Activated naive CD4-positive, alpha-beta T cell treated with Interleukin-2 at 50 U/mL for 16 hours (primary cell): Measurements from ENCODE around the gene CCND1.

Experiments
- DNase-seq: peaks from one replicate; pipeline ENCODE4 v3.0.0-alpha.2; 2020

The CCND1 gene

DNA sequence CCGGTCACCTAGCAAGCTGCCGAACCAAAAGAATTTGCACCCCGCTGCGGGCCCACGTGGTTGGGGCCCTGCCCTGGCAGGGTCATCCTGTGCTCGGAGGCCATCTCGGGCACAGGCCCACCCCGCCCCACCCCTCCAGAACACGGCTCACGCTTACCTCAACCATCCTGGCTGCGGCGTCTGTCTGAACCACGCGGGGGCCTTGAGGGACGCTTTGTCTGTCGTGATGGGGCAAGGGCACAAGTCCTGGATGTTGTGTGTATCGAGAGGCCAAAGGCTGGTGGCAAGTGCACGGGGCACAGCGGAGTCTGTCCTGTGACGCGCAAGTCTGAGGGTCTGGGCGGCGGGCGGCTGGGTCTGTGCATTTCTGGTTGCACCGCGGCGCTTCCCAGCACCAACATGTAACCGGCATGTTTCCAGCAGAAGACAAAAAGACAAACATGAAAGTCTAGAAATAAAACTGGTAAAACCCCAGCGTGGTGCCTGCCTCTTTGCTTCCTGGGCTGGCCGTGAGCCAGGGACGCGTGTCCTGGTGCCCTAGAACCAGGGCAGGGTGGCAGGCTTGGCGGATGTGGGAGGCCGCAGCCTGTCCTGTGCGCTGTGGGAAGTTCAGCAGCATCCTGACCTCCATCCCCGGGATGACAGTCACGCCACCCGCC is 13.2 kb downstream of the CCND1 start:
- DNase-seq, result no peak

DNA sequence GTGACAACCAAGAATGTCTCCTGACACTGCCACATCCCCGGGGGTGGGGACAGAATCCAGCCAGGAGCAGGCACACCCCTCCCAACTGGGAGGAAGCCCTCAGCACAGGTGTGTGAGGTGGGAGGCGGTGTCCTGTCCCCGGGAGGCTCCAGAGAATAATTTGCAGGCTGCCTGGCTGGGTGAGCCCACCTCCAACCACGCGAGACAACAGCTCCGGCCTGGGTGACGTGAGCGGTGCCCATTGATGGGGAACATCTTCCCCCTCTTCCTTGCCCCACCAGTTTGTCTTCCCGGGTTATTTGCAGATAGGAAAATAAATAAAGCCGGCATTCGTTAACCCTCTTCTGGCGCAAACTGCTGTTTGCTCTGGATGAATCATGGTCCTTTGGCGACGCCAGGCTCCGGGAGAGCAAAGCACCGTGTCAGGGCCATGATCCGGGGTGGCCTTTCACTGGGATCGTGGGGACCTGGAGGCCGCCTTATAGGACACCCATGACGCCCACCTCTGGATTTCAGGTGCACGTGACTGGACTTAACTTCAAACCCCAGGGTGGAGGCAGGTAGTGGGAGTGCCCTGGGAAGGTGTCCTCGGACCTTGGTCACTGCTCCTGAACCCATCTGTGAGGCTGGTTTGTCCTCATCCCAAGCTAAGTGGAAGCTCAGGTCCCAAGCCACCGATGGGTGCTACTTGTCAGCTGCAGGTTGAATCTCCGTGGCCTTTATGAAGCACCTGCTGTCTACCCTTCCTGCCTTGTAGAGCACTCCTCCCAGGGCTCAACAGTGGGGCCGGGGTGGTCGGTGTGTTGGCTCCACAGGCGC is 13.9 kb downstream of the CCND1 start:
- DNase-seq, result no peak

DNA sequence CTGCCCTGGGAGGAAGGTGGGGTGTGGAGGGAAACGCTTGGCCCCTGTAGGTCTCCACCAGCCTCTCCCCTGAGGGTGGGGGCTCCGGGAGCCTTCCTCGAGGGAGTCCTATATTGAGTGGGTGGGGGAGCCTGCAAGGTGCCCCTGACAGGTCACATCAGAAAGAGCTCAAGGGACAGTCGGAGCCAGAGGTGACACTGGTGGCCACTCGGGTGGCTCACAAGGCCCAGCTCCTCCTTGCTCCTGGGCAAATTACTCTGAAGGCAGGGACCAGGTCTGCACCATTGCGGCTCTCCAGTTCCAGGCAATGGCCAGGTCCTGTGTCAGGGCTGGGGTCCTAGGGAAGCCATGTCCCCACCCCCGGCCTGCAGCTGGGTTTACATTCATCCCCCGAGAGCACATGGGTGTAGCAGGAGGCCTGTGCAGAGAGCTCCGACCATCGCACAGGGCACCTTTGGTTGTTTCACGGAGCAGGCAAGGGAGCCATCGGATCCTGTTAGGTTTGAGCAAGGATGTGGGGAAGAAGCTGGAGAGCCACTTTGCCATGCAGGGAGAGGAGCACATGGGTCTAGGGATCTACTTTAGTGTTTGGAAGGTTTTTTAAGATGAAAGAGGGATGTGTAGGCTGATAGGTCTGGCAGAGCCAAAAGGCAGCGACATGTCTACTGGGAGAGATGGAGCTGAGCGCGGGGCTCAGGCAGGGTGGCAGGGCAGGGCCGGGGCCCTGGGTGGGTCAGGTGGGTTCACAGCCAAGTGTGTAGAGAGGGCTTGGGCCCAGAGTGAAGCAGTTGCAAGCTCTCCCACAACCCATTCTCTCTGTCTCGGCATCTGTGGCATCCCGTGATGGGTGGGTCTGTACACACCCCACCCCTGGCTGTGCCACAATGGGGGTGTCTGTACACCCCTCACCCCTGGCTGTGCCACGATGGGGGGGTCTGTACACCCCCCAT is 14.8 kb downstream of the CCND1 start:
- DNase-seq, result no peak

DNA sequence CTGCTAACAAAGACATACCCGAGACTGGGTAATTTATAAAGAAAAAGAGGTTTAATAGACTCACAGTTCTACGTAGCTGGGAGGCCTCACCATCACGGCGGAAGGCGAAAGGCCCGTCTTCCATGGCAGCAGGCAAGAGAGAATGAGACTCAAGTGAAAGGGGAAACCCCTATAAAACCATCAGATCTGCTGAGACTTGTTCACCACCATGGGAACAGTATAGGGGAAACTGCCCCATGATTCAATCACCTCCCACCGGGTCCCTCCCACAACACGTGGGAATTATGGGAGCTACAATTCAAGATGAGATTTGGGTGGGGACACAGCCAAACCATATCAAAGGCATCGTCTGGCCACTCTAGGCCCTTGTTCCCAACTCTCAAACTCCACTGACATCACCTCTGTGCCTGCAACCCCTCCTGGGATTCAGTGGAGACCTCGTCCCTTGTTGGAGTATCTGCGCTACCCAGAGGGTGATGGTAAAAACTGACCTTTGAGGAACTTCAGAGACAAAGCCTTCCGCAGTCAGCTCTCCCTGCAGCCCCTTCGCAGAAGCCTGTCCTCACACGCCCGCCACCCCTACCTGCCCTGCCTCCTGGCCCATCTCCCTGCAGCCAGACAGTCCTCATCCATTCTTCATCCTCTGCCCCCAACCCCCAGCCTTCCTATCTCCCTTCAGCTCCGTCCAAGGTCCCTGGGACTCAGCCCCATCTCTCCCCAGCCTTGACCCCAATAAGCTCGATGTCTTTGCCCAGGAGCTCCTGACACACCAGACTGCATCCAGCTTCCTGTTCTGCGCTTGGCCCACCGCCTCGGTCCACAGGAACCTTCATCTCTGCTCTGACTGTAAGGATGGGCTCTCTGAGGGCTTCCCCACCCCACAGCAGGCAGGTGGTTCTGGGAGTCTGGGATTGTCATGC is 15.8 kb downstream of the CCND1 start:
- no peak for DNase-seq

DNA sequence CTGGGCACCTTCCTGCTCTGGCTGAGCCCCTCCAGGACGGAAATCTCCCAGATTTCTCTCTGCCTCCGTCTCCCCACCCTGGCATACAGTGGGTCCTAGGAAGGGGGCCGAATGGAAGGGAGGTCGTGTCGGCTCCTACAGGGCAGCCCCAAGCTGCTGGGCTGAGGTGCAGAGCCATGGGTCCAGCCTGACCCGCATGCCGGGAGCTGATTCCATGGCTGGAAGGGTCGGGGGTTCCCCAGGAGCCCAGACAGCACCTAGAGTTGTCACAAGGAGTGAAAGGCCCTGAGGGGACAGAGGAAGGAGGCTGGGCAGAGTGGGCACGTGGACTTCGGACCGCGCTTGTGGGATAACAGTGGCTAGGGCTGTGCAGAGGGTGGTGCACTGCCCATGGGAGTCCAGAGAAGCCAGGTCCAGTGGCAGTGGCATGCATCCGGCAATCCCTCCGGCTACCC is 16.5 kb downstream of the CCND1 start:
- DNase-seq, result no peak

DNA sequence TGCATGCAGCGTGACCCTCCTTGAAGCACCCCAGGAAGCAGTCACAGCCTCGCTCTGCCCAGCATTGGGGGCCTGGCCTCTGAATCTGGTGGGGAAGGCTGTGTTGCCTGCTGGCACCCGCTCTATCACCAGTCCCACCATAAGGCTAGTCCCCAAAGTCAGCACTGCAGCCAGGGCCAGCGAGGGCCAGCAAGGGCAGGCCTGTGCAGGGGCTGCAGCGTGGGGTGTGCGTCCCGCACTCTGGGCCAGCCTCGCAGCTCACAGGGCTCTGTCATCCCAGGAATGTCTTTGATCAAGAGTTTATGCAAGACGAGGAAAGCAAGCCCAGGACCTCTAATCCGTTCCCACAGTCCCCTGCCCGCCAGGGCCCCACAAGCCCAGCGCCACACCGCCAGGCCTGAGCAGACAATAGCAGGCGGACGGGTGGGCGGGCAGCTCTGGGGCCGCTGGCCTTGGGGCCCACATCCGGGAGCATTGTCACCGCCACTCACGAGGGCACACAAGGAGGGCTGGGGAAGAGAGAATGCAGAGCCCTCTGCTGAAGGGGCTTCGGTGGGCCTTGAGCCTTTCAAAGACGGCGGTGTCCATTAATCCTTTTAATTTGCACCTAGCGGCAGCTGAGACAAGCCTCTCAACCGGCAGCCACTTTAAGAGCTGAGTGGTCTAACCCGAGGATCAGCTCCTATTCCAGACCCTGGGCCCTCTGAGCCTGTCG is 17.1 kb downstream of the CCND1 start:
- DNase-seq, result no peak

DNA sequence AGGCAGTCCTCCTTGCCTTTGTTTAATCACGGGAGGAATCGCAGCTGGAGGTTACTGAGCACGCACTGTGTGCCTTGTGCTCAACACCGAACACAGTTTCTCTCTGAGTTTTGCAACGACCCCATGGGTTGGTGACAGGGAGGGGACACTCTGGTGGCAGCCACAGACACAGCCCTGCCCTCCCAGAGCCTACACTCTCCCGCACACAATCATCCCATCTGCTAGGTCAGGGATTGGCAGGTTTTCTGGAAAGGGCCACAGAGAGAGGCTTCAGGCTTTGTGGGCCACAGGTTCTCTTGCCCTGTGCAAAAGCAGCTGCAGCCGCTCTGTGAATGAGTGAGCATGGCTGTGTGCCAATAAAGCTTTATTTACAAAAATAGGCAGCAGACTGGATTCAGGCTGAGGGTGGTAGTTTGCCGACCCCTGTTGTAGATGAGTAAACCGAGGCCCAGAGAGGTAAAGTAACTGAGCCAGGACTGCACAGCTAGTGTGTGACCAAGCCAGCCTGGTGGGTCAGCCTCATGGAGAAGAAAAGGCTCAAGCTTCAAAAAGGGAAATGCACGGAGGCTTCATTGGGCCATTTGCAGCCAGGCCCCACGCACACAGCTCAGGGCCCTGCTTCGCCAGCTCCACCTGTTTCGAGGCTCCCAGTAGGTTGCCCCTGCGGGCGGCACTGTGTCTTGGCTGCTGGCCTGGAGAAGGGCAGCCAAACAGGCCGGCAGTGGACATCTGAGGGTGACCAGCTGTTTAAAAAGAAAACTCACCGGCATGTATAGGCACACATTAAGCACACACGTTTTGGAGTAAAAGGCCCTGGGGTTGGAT is 17.9 kb downstream of the CCND1 start:
- DNase-seq, result no peak

DNA sequence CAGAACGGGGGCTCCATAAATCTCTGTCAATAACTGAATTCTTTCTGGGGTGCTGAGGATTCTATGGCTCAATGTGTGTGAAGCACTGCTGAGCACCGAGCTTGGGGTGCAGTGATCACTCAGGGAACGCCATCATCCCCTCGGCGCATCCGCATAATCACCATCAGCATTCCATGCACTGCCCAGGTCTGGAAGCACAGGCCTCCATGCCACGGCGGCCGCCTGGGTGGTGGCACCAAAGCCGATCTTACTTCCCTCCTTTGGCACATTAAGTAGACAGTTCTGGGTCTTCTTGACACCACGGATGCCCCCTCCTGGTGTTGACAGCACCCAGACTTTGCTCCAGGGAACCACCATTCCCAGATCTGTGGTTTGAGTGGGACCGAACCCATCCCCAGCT is 18.6 kb downstream of the CCND1 start:
- DNase-seq, result no peak

DNA sequence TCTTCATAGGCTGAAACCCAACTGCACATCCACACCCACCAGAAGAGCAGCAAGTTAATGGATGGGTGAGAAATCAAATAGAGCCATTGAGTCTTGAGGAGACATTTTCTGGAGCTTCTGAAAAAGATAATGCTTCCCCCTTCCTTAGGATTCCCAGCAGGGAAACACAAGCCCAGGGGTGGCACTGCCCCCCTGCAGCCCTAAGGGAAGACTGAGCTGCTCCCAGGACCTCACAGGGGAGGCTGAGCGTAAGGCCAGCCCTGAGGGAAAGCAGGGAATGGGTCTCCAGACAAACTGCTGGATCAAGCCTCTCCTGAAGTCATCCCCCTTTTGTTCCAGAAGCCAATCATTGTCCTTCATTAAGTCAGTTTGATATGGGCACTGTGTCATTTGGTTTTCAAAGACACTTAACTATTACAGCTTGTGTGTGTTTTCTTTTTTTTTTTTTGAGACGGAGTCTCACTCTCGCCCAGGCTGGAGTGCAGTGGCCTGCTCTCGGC is 19.1 kb downstream of the CCND1 start:
- DNase-seq, result no peak

DNA sequence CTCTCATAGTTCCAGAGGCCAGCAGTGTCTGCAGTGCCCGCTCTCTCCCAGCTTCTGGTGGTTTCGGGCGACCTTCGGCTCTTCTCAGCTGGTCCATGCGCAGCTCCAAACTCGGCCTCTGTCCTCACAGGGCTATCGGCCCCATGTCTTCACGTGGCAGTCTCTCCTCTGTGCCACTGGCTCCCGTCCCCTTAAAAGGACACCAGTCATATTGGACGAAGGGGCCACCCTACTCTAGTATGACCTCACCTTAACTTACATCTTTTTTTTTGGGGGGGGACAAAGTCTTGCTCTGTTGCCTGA is 20.4 kb downstream of the CCND1 start:
- DNase-seq, result no peak

DNA sequence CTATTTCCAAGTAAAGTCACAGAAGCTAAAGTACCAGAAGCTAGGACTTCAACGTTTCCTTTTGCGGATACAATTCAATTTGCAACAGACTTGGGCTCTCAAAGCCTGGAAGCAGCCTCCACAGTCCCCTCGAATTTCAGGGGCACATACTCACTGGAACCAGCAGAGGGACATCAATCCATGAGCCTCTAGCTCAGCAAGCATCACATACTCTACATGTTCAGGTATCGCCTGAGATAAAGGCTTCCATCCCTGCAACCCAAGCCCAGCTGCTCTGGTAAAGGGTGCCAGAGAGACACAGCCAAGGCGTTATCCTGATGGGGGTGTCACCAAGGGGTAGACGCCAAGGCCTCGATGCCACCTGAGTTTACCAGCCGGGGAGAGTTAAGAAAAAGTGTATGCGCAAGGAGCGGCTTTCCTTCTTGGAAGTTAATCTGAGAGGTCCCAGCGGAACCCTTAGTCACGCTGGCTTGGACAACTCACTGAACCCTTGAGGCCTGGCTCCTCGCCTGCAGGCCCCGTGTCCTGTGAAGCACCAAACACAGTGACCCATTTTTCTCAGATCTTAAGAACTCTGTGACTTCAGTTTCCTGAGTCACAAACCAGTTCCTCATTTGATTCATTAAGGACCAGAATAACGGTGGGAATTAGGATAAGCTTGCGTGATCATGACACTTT is 21.2 kb downstream of the CCND1 start:
- DNase-seq, result no peak

DNA sequence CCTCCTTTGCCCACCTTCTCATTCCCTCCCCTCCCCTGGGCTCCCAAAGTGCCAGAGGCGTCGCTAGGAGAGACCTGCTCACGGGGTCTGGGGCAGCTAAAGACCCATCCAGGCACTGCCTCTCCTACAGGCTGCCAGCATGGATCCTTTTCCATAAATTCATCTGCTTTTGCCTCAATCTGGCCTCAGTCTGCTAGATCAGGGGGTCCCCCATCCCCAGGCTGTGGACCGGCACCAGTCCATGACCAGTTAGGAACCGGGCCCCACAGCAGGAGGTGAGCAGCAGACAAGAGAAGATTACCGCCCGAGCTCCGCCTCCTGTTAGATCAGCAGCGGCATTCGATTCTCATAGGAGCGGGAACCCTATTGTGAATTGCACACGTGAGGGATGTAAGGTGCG is 21.9 kb downstream of the CCND1 start:
- no peak for DNase-seq

DNA sequence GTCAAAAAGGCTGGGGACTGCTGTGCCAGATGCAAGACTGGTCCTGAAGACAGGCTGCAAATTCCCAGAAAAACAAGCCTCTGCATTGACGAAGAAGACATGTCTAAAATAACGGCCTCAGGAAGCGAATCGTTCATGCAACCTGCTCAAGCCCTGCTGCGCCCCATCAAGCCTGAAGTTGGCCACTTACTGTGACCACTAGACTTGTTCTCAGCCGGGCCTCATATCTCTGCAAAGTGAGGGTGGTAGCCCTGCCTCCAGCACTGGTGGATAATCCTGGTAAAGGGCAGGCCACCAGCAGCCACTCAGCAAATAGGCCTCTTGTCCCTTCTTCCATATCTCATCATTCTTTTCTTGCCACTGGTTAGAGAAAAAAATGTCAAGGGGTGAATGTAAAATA is 22.4 kb downstream of the CCND1 start:
- no peak for DNase-seq

DNA sequence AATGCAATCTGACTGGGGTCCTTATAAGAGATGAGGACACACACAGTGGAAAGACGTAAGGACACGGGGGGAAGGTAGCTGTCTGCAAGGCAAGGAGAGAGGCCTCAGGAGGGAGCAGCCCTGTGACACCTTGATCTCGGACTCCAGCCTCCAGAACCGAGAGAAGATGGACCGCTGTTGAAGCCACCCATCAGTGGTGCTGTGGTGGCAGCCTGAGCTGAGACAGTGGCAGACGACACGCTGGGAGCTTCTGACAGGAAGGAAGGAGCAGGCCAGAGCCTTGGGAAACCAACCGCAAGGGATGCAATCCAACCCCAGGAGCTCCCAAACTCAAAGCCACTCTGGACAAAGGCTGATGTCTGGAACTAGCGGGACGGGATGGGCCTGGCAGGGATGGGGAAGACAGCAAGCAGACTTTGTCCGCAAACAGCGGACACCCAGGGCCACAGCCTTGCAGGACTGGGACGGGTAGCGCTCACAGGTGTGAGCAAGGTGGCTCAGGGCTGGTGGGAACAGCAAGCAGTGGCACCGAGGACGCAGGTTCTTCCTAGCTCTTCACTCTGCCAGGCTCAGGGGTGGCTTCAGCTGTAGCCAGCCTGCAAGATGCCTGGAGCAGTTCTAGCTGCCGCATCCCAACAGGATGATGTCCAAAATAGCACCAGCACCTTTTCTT is 23.3 kb downstream of the CCND1 start:
- no peak for DNase-seq

DNA sequence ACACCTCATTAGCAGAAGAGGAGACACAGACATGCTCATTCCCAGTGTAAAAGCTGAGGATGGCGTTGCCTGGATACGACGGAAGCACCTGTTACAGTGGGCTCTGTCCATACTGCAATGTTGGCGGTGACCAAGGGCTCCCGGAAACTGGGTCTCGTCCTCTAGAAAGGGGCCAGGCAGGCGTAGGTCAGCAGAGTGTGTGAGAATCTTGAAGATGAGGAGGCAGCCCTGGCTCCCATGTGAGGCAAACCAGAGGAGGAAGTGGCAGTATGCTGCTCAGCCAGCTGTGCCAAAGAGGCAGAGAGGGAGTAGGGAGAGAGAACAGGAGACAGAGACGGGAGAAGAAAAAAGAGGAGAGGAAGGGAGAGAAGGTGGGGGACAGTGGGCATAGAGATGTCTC is 23.9 kb downstream of the CCND1 start:
- no peak for DNase-seq

DNA sequence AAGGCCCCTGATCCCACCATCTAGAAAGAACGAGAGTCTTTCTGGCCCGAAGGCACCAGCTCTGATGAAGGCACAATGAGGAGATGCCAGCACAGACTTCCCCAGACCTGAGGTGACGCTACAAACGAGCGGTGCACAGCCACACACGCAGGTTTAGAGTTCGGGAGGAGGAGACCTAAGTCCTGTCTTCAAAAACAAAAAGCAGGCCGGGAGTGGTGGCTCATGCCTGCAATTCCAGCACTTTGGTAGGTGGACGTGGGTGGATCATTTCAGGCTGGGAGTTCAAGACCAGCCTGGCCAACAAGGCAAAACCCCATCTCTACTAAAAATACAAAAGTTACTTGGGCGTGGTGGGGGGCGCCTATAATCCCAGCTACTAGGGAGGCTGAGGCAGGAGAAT is 24.7 kb downstream of the CCND1 start:
- DNase-seq, result no peak

DNA sequence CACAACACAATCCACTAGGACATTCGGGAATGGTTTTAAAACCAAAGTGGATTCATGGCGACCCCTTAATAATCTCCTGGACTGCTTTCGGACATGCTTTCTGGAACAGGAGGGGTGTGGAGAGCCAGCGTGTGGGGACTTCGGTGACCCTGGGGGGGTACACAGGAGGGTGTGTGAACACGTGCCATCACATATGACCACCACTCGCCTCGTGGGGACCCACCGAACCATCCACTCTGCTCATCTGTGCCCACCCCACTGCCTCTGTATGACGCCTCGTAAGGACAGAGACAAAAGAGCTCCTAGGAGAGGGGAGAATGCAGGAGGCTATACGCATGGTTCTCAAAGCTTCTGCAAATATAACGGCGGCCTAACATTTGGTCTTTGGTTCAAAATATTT is 25.3 kb downstream of the CCND1 start:
- no peak for DNase-seq

DNA sequence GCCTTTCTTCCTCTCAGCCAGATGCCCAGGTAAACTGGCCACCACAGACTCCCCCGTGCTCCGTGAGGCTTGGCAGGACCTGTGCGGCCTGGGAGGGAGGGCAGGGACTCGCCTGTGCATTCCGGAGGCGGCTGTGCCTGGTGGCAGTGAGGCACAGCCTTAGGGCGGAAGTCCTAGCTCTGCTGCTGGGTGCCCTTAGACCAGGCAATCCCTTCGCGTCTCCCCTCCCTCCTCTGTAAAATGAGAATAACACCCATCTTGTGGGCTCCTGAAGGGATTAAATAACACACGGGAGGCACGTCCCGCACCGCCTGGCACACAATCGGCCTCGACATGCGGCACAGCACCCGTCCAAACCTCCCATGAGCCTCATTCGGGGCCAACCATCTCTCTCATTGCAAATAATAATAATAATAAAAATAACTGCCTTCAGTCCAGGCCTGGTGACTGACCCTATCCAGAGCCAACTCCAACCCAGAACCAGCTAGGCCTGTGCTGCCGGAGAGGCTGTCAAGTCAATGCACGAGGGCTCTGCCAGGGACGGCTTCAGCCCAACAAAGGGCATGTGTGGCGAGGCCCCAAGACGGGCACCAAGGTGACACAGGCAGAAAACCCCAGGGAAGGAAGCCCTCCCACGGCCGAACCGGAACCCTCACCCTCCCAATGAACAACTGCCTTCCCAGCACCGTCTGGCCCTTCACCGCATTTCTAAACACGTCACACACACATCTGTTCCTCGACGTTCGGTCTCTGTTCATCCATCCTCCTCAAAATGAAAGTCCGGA is 26.0 kb downstream of the CCND1 start:
- DNase-seq, result no peak
